A549 (cell line): ENCODE results near the gene VSIG8. TPM values are rescaled to one million over a fixed set of nuclear protein-coding genes. Genes with fewer than 3 reads are reported as not detected.

ENCODE experiments used
- ATAC-seq, 2 experiments: fragments of 200-7000 bp in 1 of 2; fragments of >200 bp in 1 of 2; cut with Nextera tagmentation in 1 of 2; cut with Tn5 transposase in 1 of 2; 3 replicates each; pipeline versions ENCODE4 v1.8.0 to v1.9.1; 2018 to 2020; ENCODE audit warnings: mild to moderate bottlenecking in 1 of 2, moderate library complexity in 1 of 2
- CTCF ChIA-PET: fragments of 300-600 bp; sonication (Branson Sonifier 250); formaldehyde crosslinking; extraction: SDS; loops from one replicate; lab custom pipeline; 2021; ENCODE audit warnings: antibody characterized with exemption, inconsistent platforms; lab: Yijun Ruan, JAX
- POLR2A ChIA-PET: fragments of 350-600 bp; formaldehyde crosslinking; extraction: SDS; loops from one replicate; lab custom pipeline; 2021; ENCODE audit warnings: antibody characterized with exemption, inconsistent platforms; lab: Yijun Ruan, JAX
- DNase-seq, 2 experiments: peaks; one replicate each; pipeline versions ENCODE4 v3.0.0 to v3.0.0-alpha.2; 2011 to 2016; ENCODE audit warnings: low read depth in 1 of 2, low spot score in 1 of 2
- FAIRE-seq: peaks from 2 replicates; lab custom pipeline; 2011; peaks lifted over from hg19 to GRCh38; lab: Jason Lieb, UNC
- H3K27ac ChIP-seq, 2 experiments: fragments of >200 bp; sonication (Bioruptor Twin); formaldehyde crosslinking; 3 replicates each; pipeline ENCODE4 v1.5.1; 2016 to 2017
- H3K4me1 ChIP-seq: fragments of >200 bp; sonication (Bioruptor Twin); formaldehyde crosslinking; 3 replicates; pipeline ENCODE4 v1.6.1; 2016
- H3K4me2 ChIP-seq: fragments of >200 bp; sonication (Bioruptor Twin); formaldehyde crosslinking; 3 replicates; pipeline ENCODE4 v1.6.1; 2016
- H3K4me3 ChIP-seq: fragments of >200 bp; sonication (Bioruptor Twin); formaldehyde crosslinking; 3 replicates; pipeline ENCODE4 v1.5.1; 2016
- H3K9me3 ChIP-seq: fragments of >200 bp; sonication (Bioruptor Twin); formaldehyde crosslinking; 3 replicates; pipeline ENCODE4 v1.6.1; 2016
- CHD2 ChIP-seq: fragments of 150-350 bp; IDR thresholded peaks from 2 replicates; pipeline ENCODE4 v1.6.1; 2014; ENCODE audit warnings: low read length; ENCODE audit not compliant: partially characterized antibody
- CHD4 ChIP-seq: fragments of 200-600 bp; sonication (generic); IDR thresholded peaks from 2 replicates; pipeline ENCODE4 v1.6.1; 2016; ENCODE audit warnings: antibody characterized with exemption, mild to moderate bottlenecking, borderline replicate concordance
- CTCF ChIP-seq: fragments of >200 bp; sonication (Bioruptor Twin); formaldehyde crosslinking; IDR thresholded peaks from 3 replicates; pipeline ENCODE4 v1.5.1; 2016
- EHF ChIP-seq: fragments of 250-450 bp; sonication (Bioruptor Pico); IDR thresholded peaks from 2 replicates; pipeline ENCODE4 v1.5.0; 2020; ENCODE audit warnings: mild to moderate bottlenecking
- EHMT2 ChIP-seq: fragments of 200-600 bp; sonication (generic); IDR thresholded peaks from 2 replicates; pipeline ENCODE4 v1.6.1; 2016; ENCODE audit warnings: antibody characterized with exemption, low read depth, mild to moderate bottlenecking, moderate library complexity
- EP300 ChIP-seq, 2 experiments: fragments of >200 bp; sonication (Bioruptor Twin); formaldehyde crosslinking; IDR thresholded peaks; 2 replicates in 1 of 2; 3 replicates in 1 of 2; pipeline ENCODE4 v1.6.1; 2016 to 2017
- FOSB ChIP-seq: fragments of 250-450 bp; sonication (Bioruptor Pico); IDR thresholded peaks from 2 replicates; pipeline ENCODE4 v1.5.0; 2020; ENCODE audit warnings: mild to moderate bottlenecking, moderate library complexity
- FOSL2 ChIP-seq, 2 experiments: fragments of 450-650 bp in 1 of 2; fragments of >200 bp in 1 of 2; sonication (Bioruptor Twin) in 1 of 2; formaldehyde crosslinking; IDR thresholded peaks; 2 replicates each; pipeline versions ENCODE4 v1.5.0 to v1.6.1; 2016 to 2020; ENCODE audit warnings: mild to moderate bottlenecking in 1 of 2, moderate library complexity in 1 of 2
- HMGXB4 ChIP-seq: fragments of 250-450 bp; sonication (Bioruptor Pico); IDR thresholded peaks from 2 replicates; pipeline ENCODE4 v1.5.0; 2021; ENCODE audit warnings: mild to moderate bottlenecking, moderate library complexity, borderline replicate concordance
- HOXA7 ChIP-seq: fragments of 250-450 bp; sonication (Bioruptor Pico); IDR thresholded peaks from 2 replicates; pipeline ENCODE4 v1.5.0; 2020; ENCODE audit warnings: mild to moderate bottlenecking, moderate library complexity
- JUN ChIP-seq, 2 experiments: fragments of >200 bp; sonication (Bioruptor Twin); formaldehyde crosslinking; IDR thresholded peaks; 2 replicates in 1 of 2; 3 replicates in 1 of 2; pipeline ENCODE4 v1.6.1; 2016 to 2017
- KDM5A ChIP-seq: fragments of 200-600 bp; sonication (generic); IDR thresholded peaks from 2 replicates; pipeline ENCODE4 v1.6.1; 2016; ENCODE audit warnings: antibody characterized with exemption, mild to moderate bottlenecking
- MAZ ChIP-seq: fragments of 150-350 bp; IDR thresholded peaks from 2 replicates; pipeline ENCODE4 v1.6.1; 2014; ENCODE audit warnings: antibody characterized with exemption, low read depth, low read length, borderline replicate concordance
- MYC ChIP-seq: IDR thresholded peaks from 2 replicates; pipeline ENCODE4 v1.6.1; 2012; ENCODE audit warnings: mild to moderate bottlenecking, inconsistent platforms, low read length, improper control_type of control experiment, borderline replicate concordance
- PHF8 ChIP-seq: fragments of 200-600 bp; sonication (generic); IDR thresholded peaks from 2 replicates; pipeline ENCODE4 v1.6.1; 2016; ENCODE audit warnings: low read depth, mild to moderate bottlenecking, antibody characterized with exemption, moderate library complexity, borderline replicate concordance
- POLR2A ChIP-seq: IDR thresholded peaks from 2 replicates; pipeline ENCODE4 v1.6.1; 2012; ENCODE audit warnings: mild to moderate bottlenecking, low read length
- POLR2AphosphoS2 ChIP-seq: conservative IDR thresholded peaks from 2 replicates; pipeline ENCODE4 v1.6.1; 2012; ENCODE audit warnings: low read length, improper control_type of control experiment, inconsistent platforms
- SREBF2 ChIP-seq: fragments of 450-650 bp; IDR thresholded peaks from 2 replicates; pipeline ENCODE4 v1.6.1; 2014; ENCODE audit warnings: mild to moderate bottlenecking, moderate library complexity
- ZSCAN20 ChIP-seq: fragments of 250-450 bp; sonication (Bioruptor Pico); IDR thresholded peaks from 2 replicates; pipeline ENCODE4 v1.8.0; 2022; ENCODE audit warnings: mild to moderate bottlenecking, moderate library complexity
- WGBS: methylation state at CpG from one replicate; pipeline ENCODE4 v1.1.6; 2017; ENCODE audit errors: missing lambda C conversion rate; 5-methylcytosine and 5-hydroxymethylcytosine counted together
- polyA plus RNA-seq, 4 experiments: library from polyadenylated mRNA; depleted of rRNA in 3 of 4; stranded (reverse); fragments of >200 nt; fragmentation: RNase III in 1 of 4; extraction: RNeasy Plus Mini Kit Qiagen cat#74134 plus additional on column Dnase treatment in 1 of 4; gene quantifications; 2 replicates in 3 of 4; 3 replicates in 1 of 4; pipeline ENCODE4 v1.2.3, GENCODE V29; 2011 to 2017
- TF ChIP-seq, protein P1 (sequence below): fragments of >200 bp; sonication (Bioruptor Twin); formaldehyde crosslinking; IDR thresholded peaks from 2 replicates; pipeline ENCODE4 v1.6.1; 2016
- TF ChIP-seq, protein P2 (sequence below): fragments of 250-450 bp; sonication (Bioruptor Pico); IDR thresholded peaks from 2 replicates; pipeline ENCODE4 v1.5.0; 2020; ENCODE audit warnings: low read depth, mild to moderate bottlenecking, moderate library complexity
- TF ChIP-seq, protein P3 (sequence below): fragments of 200-600 bp; sonication (generic); IDR thresholded peaks from 2 replicates; pipeline ENCODE4 v1.6.1; 2016; ENCODE audit warnings: antibody characterized with exemption, mild to moderate bottlenecking, moderate library complexity
- TF ChIP-seq, protein P4 (sequence below): fragments of 450-650 bp; IDR thresholded peaks from 2 replicates; pipeline ENCODE4 v1.6.1; 2014; ENCODE audit warnings: antibody characterized with exemption

The VSIG8 gene
- polyA plus RNA-seq, 2 of the 4 experiments (the other 2 are of a cell fraction), result 0.04 to 0.09 TPM

- ChIA-PET CTCF (interaction anchor here (0.6 to 1.6 kb wide), 5 partner anchors 10 to 746 kb away, joined by 3 to 5 read pairs (median 3); no protein-coding TSS in a partner anchor), POLR2A (no interaction called here)
- no peaks in the 10 kb centered on the region for H3K9me3 ChIP-seq
- H3K4me2 ChIP-seq, result no peak overlapping the region
- H3K27ac ChIP-seq, result no peak overlapping the region
- 56% methylated on average over 1 of the region's 1 CpG for WGBS
- FAIRE-seq, result no peak
- no peak for TF ChIP-seq EHMT2
- TF ChIP-seq, all 56 proteins: peak for 0
- Histone ChIP-seq H3K4me3 (no peak overlapping the region), H3K4me1 (0 out of 3 replicates have a peak, but pooled peaks cover 3% of the 10 kb centered on the region)
- ATAC-seq, result no peak
- DNase-seq, result no peak
Observed at GRCh38 chr1:159866066-159866465, 3.6 kb upstream of the VSIG8 start.

DNA sequence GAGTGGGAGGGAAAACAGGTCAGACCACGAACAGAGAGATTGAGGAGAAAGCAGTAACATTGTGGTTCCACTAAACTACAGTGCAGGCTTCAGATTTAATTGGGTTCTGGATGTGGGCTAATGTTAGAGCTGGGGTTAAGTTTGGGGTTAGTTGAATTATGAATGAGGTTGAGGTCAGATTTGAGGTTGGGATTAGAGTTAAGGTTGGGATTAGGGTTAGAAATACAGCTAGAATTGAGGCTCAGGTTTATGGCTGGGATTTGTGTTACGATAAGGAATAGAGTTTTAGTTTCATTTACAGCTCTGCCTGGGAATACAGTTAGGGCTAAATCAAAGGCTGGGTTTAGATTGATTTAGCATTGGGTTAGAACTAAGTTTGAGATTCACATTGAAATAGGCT lies 1.8 kb upstream of the VSIG8 start:
- 60% methylated on average over 2 of the region's 2 CpGs for WGBS
- no peak overlapping the region for H3K27ac ChIP-seq
- H3K9me3 ChIP-seq, result no peaks in the 10 kb centered on the region
- ATAC-seq (no peak), FAIRE-seq (no peak), DNase-seq (no peak)
- ChIA-PET CTCF (interaction anchor here (1.5 to 1.6 kb wide), 2 partner anchors 11 to 34 kb away, joined by 3 read pairs; no protein-coding TSS in a partner anchor), POLR2A (no interaction called here)
- H3K4me1 ChIP-seq, result 0 out of 3 replicates have a peak, but pooled peaks cover under 1% of the 10 kb centered on the region
- TF ChIP-seq POLR2AphosphoS2 (no peak), JUN (IDR thresholded peaks at IDR 0.05) (no peak), EHMT2 (no peak), PHF8 (no peak), EHF (no peak), HOXA7 (CRISPR knock-in tag) (no peak), CTCF (no peak), ZSCAN20 (CRISPR knock-in tag) (no peak), KDM5A (no peak)
- TF ChIP-seq, protein P1, sequence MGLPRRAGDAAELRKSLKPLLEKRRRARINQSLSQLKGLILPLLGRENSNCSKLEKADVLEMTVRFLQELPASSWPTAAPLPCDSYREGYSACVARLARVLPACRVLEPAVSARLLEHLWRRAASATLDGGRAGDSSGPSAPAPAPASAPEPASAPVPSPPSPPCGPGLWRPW, result no peak
- TF ChIP-seq, protein P2, sequence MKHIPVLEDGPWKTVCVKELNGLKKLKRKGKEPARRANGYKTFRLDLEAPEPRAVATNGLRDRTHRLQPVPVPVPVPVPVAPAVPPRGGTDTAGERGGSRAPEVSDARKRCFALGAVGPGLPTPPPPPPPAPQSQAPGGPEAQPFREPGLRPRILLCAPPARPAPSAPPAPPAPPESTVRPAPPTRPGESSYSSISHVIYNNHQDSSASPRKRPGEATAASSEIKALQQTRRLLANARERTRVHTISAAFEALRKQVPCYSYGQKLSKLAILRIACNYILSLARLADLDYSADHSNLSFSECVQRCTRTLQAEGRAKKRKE (CRISPR knock-in tag), result no peak
- no peak overlapping the region for H3K4me3 ChIP-seq
- no peak overlapping the region for H3K4me2 ChIP-seq

GRCh38 chr1:159862031-159862430 lies 426 bp downstream of the VSIG8 start:
- DNase-seq, result no peak
- H3K27ac ChIP-seq, result no peak overlapping the region
- FAIRE-seq, result no peak
- ATAC-seq, result no peak
- no peak overlapping the region for H3K4me2 ChIP-seq
- H3K9me3 ChIP-seq, result no peaks in the 10 kb centered on the region
- 55% methylated on average over 5 of the region's 5 CpGs for WGBS
- ChIA-PET POLR2A (no interaction called here), CTCF (interaction anchor here (1.1 to 2.0 kb wide), 2 partner anchors 10 to 29 kb away, joined by 3 to 7 read pairs; no protein-coding TSS in a partner anchor)
- no peak overlapping the region for H3K4me3 ChIP-seq
- H3K4me1 ChIP-seq, result no peaks in the 10 kb centered on the region
- TF ChIP-seq FOSL2 (IDR thresholded peaks at IDR 0.05) (no peak), FOSL2 (CRISPR knock-in tag; IDR thresholded peaks at IDR 0.05) (no peak), CHD4 (no peak), JUN (IDR thresholded peaks at IDR 0.05) (no peak), HOXA7 (CRISPR knock-in tag) (no peak), HMGXB4 (CRISPR knock-in tag) (no peak), POLR2AphosphoS2 (no peak), FOSB (CRISPR knock-in tag) (no peak), MYC (no peak), SREBF2 (no peak), CHD2 (no peak), POLR2A (no peak), EHMT2 (no peak), MAZ (no peak), EP300 (IDR thresholded peaks at IDR 0.05) (no peak)
- TF ChIP-seq, protein P3, sequence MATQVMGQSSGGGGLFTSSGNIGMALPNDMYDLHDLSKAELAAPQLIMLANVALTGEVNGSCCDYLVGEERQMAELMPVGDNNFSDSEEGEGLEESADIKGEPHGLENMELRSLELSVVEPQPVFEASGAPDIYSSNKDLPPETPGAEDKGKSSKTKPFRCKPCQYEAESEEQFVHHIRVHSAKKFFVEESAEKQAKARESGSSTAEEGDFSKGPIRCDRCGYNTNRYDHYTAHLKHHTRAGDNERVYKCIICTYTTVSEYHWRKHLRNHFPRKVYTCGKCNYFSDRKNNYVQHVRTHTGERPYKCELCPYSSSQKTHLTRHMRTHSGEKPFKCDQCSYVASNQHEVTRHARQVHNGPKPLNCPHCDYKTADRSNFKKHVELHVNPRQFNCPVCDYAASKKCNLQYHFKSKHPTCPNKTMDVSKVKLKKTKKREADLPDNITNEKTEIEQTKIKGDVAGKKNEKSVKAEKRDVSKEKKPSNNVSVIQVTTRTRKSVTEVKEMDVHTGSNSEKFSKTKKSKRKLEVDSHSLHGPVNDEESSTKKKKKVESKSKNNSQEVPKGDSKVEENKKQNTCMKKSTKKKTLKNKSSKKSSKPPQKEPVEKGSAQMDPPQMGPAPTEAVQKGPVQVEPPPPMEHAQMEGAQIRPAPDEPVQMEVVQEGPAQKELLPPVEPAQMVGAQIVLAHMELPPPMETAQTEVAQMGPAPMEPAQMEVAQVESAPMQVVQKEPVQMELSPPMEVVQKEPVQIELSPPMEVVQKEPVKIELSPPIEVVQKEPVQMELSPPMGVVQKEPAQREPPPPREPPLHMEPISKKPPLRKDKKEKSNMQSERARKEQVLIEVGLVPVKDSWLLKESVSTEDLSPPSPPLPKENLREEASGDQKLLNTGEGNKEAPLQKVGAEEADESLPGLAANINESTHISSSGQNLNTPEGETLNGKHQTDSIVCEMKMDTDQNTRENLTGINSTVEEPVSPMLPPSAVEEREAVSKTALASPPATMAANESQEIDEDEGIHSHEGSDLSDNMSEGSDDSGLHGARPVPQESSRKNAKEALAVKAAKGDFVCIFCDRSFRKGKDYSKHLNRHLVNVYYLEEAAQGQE, result no peak
- TF ChIP-seq, protein P4, sequence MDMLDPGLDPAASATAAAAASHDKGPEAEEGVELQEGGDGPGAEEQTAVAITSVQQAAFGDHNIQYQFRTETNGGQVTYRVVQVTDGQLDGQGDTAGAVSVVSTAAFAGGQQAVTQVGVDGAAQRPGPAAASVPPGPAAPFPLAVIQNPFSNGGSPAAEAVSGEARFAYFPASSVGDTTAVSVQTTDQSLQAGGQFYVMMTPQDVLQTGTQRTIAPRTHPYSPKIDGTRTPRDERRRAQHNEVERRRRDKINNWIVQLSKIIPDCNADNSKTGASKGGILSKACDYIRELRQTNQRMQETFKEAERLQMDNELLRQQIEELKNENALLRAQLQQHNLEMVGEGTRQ, result no peak
